Measurements from ENCODE around the gene SNTG2. TPM values are rescaled to one million over a fixed set of nuclear protein-coding genes. Genes with fewer than 3 reads are reported as not detected.

SNTG2 gene
- total and polyA plus RNA-seq, 10 of the 15 experiments (the other 5 are each of a cell fraction or from before 2014, with no cell fraction given), result not detected

DNA sequence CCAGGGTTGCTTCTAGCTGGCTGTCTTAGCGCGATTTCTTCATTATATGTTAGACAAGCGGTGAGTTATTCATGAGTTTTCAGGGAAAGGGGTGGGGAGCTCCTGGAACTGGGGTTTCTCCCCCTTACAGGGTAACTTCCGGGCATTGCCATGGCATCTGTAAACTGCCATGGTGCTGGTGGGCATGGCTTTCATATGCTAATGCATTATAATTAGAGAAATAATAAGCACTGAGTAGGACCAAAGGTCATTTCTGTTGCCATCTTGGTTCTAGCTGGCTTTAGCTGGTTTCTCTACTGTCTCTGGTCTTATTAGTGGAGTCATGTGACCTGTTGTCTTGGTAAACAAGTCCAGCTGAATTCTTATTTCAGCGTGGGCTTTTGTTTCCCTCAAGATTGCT, 5.5 kb upstream of the SNTG2 start (continued):
- TF ChIP-seq CBX3 (IDR thresholded peaks at IDR 0.05; ENCODE audit: borderline replicate concordance, low read depth) (no peak), ZNF384 (IDR thresholded peaks at IDR 0.05; ENCODE audit: borderline replicate concordance, low read depth, low read length) (no peak), CEBPB (IDR thresholded peaks at IDR 0.05; ENCODE audit: borderline replicate concordance in 1 of 2, low read depth in 2 of 2, low read length in 2 of 2) (no peak), EZH2 (IDR thresholded peaks at IDR 0.05; ENCODE audit: borderline replicate concordance, control insufficient read depth, low read depth, low read length) (no peak), RBBP5 (conservative IDR thresholded peaks at IDR 0.05) (no peak)

DNA sequence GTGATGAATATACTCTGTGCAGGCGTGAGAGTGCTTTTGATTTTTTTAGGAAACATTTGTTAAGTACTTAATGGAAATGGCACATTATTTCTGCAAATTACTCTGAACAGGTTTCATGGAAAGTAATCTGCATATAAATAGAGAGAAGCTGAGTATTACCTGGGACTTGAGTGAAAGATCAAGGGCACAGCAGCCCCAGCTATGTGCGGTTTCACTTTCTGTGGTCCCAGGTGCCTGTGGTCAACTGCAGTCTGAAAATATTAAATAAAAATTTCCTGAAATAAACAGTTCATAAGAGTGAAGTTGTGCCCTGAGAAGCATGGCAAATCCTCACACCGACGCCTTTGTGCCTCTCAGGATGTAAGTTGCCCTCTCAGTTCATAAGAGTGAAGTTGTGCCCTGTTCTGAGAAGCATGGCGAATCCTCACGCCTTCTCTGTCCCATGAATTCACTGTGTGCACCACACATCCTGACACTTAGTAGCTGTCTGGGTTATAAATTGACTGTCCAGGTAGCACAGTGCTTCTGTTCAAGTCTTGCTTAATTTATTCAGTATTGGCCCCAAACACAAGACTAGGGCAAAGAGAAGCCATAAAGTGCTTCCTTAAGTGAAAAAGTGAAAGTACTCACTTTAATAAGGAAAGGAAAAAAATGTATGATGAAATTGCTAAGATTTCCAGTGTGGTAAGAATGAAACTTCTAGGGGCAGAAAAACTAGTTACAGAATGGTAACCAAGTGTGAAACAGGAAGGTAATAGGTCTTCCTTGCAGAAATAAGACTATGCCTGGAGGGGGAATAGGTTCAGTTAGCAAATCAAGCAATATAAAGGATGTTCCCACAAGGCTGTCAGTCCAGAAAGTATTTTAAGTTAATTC, 4.3 kb upstream of the SNTG2 start:
- DNase-seq (ENCODE audit: low read depth, low spot score) (peak; percentile 12), ATAC-seq (peak; percentile 60), FAIRE-seq (no peak)
- H3K27me3 ChIP-seq (replicated peaks in 1 of 2; ENCODE audit: control insufficient read depth in 2 of 2, insufficient read depth in 2 of 2, low read length in 1 of 2), result no peaks in the 10 kb centered on the region
- H2AFZ ChIP-seq (ENCODE audit: control insufficient read depth, low read depth, low read length), result no peak overlapping the region
- H3K4me3 ChIP-seq, result peak overlapping the region; percentile 41
- WGBS (ENCODE audit: insufficient coverage, insufficient replicate concordance, low lambda C conversion rate, missing lambda C conversion rate), result 18% methylated on average over 6 of the region's 6 CpGs
- in situ Hi-C loops (cut with MboI) (no loop called here), intact Hi-C loops (cut with micrococcal nuclease; ENCODE audit: unreplicated experiment) (no loop called here)
- ChIA-PET SMC1A (ENCODE audit: uncharacterized antibody, unreplicated experiment) (interaction anchor here (1.0 kb wide), 1 partner anchor 8 kb away, joined by 3 read pairs; no protein-coding TSS in a partner anchor), POLR2A (no interaction called here), RAD21 (ENCODE audit: unreplicated experiment) (no interaction called here), CTCF (no interaction called here)
- H3K36me3 ChIP-seq (ENCODE audit: control insufficient read depth in 2 of 2, insufficient read depth in 2 of 2, low read length in 1 of 2), result no peaks in the 10 kb centered on the region
- peak overlapping the region; percentile 17 for H3K4me2 ChIP-seq (ENCODE audit: control insufficient read depth, insufficient read depth)
- H3K79me2 ChIP-seq (ENCODE audit: control insufficient read depth, insufficient read depth, low read length), result no peaks in the 10 kb centered on the region
- no peak for TF ChIP-seq NFIC (IDR thresholded peaks at IDR 0.05; ENCODE audit: low read depth, low read length)
- TF ChIP-seq LARP7 (IDR thresholded peaks at IDR 0.05), result no peak
- TF ChIP-seq RUNX3 (IDR thresholded peaks at IDR 0.05; ENCODE audit: low read length), result peak; percentile 61
- no peak for TF ChIP-seq CBX5 (IDR thresholded peaks at IDR 0.05; ENCODE audit: low read depth)
- no peak for TF ChIP-seq HDAC6 (IDR thresholded peaks at IDR 0.05; ENCODE audit: unreplicated experiment)
- no peaks in the 10 kb centered on the region for H4K20me1 ChIP-seq (ENCODE audit: control insufficient read depth, insufficient read depth)
- H3K4me1 ChIP-seq (ENCODE audit: control insufficient read depth, insufficient read depth, low read length), result no peaks in the 10 kb centered on the region
- H3K27ac ChIP-seq (ENCODE audit: control insufficient read depth, insufficient read depth), result no peak overlapping the region
- no peak overlapping the region for H3K9ac ChIP-seq (ENCODE audit: control insufficient read depth, insufficient read depth, low read length)
- no TSS peak for BruUV-seq (replicated peaks)
- no peaks in the 10 kb centered on the region; the same call in 2 of the 3 replicates for H3K9me3 ChIP-seq (replicated peaks; ENCODE audit: control insufficient read depth, insufficient read depth, low read length)
